GM18502 (cell line): ENCODE results near the gene PTPN23.

ENCODE experiments used
- ATAC-seq: cut with Tn5 transposase; IDR thresholded peaks from one replicate; pipeline ENCODE4 v1.9.1; 2021; ENCODE audit warnings: mild to moderate bottlenecking; ENCODE audit not compliant: unreplicated experiment, poor library complexity

Gene PTPN23

DNA sequence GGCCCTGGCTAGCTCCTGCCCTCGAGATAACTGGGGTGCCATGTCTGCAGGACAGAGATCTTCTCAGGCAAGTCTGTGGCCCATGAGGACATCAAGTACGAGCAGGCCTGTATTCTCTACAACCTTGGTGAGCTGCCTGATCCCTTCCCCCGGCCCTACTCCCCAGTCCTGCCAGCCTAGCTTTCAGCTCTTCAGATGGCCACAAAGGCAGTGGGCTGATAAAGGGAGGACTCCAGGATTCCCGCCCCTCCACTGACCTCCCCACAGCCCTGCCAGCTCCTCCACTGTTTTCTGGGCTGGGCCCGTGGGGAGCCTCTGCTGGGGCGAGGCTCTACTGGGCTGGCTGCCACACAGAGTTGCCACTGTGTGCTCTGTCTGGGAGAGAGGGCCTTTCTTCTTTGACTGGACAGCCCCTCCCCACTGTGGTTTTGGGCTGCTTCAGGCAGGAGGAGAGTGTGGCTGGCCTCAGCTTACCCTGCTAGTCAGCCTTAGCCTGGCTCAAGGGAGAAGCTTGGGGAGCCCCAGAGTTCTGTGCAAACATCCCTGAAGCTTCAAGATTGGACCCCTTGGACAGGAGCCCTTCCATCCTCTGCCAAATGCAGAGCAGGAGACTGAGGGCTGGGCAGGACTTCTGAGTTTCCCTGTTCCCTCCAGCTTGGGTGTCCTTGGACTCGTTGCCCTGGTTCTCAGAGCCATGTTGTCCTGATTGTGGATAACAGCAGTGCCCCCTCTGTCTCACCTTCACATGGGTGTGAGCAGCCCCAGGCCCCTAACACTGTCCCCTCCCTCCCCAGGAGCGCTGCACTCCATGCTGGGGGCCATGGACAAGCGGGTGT lies 24.4 kb downstream of the PTPN23 start:
- no peak for ATAC-seq

DNA sequence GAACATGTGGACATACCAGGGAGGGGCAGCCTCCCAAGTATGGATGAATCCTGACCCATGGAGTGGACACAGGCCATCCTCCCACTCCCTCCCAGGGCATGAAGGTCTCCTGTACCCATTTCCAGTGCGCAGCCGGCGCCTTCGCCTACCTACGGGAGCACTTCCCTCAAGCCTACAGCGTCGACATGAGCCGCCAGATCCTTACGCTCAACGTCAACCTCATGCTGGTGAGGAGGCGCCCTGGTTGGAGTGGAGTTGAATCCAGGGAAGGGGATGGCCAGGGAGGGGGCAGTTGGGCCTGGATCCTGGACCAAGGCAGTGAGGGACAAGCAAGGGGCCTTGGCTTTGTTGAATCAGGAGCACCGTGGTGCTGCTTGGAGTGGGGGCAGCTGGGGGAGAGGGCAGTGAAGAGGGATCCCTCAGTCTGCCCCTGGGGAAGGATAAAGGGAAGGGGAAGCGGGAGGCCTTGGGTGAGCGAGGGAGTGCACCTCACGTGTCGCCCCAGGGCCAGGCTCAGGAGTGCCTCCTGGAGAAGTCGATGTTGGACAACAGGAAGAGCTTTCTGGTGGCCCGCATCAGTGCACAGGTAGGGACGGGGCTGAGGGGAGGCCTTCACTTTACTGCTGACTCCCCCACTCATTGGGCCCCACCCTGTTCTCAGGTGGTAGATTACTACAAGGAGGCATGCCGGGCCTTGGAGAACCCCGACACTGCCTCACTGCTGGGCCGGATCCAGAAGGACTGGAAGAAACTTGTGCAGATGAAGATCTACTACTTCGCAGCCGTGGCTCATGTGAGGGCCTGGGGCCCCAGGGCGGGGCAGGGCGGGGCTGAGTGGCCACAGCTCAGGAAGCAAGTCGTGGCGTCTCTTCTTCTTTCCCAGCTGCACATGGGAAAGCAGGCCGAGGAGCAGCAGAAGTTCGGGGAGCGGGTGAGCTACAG lies 25.3 kb downstream of the PTPN23 start:
- no peak for ATAC-seq

DNA sequence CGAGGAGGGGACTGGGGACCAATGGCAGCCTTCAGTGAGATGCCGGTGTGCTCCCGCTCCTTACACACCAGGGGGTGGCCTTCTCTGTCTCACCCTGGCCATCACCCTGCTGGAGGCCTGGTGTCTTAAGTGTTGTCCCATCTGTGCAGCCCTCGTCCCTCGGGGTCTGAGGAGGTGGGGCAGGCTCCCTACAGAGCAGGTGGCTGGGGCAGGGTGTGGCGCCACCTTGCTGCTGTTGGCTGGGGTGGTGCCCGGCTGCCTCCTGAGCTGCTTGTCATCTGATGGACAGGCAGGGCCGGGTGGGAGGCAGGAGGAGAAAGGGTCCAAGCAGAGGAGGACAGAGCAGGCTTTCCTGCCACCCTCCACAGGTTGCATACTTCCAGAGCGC lies 25.9 kb downstream of the PTPN23 start:
- no peak for ATAC-seq

DNA sequence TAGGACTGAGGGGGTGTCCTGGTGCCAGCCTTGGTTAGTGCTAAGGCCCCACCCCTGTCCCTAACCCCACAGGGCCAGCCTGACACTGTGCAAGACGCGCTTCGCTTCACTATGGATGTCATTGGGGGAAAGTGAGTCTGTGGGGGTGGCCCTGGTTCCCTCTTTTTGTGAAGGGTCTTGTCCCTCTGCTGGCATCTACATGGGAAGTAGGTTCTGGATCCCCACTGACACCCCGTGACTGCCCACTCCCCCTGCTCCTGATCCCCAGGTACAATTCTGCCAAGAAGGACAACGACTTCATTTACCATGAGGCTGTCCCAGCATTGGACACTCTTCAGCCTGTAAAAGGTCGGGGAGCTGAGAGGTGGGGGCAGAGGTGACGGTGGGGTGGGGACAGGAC lies 26.4 kb downstream of the PTPN23 start:
- ATAC-seq, result no peak

DNA sequence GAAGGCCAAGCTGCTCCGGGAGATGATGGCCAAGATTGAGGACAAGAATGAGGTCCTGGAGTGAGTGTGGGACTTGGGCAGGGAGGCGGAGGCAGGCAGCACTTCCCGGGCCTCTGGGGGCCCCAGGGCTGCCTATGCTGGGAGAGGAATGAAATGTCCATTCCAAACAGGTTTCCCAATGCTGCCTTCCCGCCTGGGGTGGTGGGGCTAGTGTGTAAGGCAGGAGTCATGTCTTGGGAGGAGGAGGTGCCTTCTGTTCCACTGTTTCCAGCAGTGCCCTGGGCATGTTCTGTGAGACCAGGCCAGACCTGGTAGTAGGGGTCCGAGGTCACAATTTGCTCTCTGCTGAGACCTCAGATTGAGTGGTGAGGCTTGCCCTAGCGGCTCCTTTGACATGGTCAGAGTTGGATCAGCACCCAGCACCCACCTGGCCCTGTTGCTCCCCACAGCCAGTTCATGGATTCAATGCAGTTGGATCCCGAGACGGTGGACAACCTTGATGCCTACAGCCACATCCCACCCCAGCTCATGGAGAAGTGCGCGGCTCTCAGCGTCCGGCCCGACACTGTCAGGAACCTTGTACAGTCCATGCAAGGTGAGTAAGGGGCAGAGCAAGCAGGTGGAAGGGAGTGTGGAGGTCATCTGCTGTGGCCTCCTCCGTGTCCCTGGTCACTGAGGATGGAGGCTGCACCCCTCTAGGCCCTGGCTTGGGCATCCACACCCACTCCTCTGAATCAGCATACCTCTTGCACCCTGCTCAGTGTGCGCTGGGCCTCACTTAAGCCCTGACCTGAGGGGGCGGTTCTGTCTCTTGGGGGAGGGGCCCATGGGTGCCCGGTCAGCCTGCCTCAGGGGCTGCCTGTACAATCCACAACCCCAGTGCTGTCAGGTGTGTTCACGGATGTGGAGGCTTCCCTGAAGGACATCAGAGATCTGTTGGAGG lies 27.3 kb downstream of the PTPN23 start:
- no peak for ATAC-seq

DNA sequence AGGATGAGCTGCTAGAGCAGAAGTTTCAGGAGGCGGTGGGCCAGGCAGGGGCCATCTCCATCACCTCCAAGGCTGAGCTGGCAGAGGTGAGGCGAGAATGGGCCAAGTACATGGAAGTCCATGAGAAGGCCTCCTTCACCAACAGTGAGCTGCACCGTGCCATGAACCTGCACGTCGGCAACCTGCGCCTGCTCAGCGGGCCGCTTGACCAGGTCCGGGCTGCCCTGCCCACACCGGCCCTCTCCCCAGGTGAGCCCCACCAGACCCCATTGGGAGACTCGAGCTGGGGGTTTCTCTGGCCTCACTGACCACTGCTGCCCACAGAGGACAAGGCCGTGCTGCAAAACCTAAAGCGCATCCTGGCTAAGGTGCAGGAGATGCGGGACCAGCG lies 28.0 kb downstream of the PTPN23 start:
- ATAC-seq, result no peak

DNA sequence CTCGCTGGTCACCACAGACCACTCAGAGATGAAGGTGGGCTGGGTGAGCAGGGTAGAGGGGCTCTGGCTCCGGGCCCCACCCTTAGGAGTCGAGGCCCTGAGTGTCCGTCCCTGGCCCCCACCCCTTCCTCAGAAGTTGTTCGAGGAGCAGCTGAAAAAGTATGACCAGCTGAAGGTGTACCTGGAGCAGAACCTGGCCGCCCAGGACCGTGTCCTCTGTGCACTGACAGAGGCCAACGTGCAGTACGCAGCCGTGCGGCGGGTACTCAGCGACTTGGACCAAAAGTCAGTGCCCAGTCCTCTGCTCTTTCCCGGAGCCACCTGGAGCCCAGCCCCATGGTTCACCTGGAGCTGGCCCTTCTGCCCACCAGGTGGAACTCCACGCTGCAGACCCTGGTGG lies 28.5 kb downstream of the PTPN23 start:
- no peak for ATAC-seq

DNA sequence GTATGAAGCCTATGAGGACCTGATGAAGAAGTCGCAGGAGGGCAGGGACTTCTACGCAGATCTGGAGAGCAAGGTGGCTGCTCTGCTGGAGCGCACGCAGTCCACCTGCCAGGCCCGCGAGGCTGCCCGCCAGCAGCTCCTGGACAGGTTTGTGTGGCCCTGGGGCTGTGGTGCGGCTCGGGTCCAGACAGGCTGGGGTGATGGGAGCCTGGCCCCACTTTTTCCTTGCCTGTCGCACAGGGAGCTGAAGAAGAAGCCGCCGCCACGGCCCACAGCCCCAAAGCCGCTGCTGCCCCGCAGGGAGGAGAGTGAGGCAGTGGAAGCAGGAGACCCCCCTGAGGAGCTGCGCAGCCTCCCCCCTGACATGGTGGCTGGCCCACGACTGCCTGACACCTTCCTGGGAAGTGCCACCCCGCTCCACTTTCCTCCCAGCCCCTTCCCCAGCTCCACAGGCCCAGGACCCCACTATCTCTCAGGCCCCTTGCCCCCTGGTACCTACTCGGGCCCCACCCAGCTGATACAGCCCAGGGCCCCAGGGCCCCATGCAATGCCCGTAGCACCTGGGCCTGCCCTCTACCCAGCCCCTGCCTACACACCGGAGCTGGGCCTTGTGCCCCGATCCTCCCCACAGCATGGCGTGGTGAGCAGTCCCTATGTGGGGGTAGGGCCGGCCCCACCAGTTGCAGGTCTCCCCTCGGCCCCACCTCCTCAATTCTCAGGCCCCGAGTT lies 29.0 kb downstream of the PTPN23 start:
- no peak for ATAC-seq

DNA sequence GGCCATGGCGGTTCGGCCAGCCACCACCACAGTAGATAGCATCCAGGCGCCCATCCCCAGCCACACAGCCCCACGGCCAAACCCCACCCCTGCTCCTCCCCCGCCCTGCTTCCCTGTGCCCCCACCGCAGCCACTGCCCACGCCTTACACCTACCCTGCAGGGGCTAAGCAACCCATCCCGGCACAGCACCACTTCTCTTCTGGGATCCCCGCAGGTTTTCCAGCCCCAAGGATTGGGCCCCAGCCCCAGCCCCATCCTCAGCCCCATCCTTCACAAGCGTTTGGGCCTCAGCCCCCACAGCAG lies 29.5 kb downstream of the PTPN23 start:
- ATAC-seq, result no peak

DNA sequence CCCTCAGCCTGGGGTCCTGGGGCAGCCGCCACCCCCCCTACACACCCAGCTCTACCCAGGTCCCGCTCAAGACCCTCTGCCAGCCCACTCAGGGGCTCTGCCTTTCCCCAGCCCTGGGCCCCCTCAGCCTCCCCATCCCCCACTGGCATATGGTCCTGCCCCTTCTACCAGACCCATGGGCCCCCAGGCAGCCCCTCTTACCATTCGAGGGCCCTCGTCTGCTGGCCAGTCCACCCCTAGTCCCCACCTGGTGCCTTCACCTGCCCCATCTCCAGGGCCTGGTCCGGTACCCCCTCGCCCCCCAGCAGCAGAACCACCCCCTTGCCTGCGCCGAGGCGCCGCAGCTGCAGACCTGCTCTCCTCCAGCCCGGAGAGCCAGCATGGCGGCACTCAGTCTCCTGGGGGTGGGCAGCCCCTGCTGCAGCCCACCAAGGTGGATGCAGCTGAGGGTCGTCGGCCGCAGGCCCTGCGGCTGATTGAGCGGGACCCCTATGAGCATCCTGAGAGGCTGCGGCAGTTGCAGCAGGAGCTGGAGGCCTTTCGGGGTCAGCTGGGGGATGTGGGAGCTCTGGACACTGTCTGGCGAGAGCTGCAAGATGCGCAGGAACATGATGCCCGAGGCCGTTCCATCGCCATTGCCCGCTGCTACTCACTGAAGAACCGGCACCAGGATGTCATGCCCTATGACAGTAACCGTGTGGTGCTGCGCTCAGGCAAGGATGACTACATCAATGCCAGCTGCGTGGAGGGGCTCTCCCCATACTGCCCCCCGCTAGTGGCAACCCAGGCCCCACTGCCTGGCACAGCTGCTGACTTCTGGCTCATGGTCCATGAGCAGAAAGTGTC lies 30.2 kb downstream of the PTPN23 start:
- no peak for ATAC-seq

DNA sequence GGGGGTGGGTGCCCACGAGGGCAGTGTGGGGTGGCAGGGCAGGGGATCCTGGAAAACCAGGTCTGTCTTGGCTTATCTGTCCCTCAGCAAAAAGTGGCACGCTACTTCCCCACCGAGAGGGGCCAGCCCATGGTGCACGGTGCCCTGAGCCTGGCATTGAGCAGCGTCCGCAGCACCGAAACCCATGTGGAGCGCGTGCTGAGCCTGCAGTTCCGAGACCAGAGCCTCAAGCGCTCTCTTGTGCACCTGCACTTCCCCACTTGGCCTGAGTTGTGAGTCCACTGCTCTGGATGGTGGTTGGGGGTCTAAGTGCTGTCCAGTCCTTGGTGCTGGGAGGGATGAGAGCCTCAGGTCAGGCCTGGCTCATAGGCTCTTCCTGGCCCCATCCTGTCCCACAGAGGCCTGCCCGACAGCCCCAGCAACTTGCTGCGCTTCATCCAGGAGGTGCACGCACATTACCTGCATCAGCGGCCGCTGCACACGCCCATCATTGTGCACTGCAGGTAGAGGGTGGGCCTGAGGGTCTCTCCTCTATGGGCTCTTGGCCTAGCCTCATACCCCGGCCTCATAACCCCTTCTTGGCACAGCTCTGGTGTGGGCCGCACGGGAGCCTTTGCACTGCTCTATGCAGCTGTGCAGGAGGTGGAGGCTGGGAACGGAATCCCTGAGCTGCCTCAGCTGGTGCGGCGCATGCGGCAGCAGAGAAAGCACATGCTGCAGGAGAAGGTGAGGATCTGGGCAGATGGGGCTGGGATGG lies 31.1 kb downstream of the PTPN23 start:
- ATAC-seq, result no peak

DNA sequence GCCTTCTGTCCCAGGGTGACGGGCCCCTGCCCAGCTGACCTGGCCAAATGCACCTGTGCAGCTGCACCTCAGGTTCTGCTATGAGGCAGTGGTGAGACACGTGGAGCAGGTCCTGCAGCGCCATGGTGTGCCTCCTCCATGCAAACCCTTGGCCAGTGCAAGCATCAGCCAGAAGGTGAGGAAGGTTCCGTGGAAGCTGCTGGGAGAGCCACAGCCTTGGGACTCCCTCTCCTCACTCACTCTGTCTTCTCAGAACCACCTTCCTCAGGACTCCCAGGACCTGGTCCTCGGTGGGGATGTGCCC lies 31.6 kb downstream of the PTPN23 start:
- ATAC-seq, result no peak

DNA sequence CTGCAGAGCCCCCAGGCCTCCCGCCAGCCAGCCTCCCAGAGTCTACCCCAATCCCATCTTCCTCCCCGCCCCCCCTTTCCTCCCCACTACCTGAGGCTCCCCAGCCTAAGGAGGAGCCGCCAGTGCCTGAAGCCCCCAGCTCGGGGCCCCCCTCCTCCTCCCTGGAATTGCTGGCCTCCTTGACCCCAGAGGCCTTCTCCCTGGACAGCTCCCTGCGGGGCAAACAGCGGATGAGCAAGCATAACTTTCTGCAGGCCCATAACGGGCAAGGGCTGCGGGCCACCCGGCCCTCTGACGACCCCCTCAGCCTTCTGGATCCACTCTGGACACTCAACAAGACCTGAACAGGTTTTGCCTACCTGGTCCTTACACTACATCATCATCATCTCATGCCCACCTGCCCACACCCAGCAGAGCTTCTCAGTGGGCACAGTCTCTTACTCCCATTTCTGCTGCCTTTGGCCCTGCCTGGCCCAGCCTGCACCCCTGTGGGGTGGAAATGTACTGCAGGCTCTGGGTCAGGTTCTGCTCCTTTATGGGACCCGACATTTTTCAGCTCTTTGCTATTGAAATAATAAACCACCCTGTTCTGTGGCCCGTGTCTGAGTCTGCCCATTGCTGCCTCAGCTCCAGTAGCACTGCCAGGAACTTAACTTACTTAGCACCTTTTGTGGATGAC lies 32.2 kb downstream of the PTPN23 start:
- ATAC-seq, result no peak

DNA sequence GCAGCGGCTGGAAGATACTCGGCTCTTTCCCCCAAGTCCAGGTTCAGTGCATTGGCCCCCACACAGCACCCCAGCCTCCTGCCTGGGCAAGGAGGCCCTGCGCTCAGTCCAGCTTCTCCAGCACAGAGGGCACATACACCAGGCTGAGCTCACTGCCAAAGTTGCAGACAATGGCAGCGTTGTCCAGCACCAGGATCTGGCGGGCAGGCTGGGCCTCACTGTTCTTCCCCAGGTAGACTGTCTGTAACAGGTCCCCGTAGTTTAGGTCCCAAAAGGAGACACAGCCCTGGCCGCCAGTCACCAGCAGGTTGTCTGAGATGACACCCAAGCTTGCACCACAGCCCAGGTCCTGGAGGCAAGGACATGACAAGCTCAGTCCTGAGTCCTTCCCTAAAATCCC lies 32.9 kb downstream of the PTPN23 start:
- ATAC-seq, result no peak

DNA sequence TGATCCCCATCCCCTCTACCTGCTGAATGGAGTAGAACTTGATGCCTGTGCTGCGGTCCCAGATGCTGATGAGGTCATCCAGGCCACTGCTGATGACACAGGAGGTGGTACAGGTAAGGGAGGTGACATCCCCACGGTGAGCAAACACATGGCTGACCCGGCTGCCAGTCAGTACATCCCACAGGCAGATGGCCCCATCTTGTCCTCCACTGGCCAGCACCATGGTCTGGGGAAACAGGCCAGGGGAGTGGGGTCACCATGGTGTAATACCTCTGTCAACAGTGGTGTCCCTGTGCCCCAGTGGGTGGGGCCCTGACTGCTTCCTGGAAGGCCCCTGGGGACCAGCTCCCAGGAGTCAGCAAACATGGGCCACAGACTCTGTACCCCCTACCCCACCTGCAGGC lies 33.3 kb downstream of the PTPN23 start:
- no peak for ATAC-seq

DNA sequence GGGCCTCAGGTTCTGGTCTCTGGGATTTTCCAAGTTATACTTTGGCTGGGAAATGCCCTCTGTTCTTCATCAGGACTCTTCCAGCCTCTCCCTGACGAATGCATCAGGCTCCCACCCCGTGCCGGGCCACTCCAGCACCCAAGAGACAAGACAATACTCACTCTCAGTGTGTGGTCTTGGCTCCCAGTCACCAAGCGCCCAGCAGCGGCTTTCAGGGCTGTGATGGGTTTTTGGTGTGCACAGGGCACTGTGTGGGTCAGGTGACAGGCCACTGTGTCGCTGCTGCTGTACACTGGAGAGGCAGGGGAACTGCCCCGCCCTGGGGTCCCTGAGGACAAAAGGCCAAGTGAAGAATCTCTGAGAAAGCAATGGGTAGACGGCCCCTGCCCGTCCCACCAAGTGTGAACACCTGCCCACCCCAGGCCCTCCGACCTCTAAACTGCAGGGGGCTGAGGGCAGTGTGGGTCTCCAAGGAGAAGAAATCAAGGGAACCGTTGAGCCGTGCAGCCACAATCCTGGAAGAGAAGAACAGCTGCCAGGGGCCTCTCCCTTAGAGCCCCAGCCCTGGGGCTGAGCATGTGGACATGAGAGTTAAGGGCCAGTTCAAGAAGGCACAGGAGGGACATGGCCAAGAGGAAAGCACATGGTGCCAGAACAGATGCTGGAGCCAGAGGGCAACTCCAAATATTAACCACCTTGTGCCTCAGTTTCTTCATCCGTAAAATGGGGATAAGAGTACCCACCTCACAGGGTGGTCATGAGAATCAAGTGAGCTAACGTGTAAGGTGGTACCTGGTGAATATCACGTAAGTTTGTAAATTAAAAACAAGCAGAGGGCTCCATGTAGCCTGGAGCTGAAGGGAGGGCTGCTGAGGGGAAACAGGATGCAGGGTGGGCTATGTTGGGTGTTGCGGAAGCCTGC lies 34.1 kb downstream of the PTPN23 start:
- no peak for ATAC-seq

DNA sequence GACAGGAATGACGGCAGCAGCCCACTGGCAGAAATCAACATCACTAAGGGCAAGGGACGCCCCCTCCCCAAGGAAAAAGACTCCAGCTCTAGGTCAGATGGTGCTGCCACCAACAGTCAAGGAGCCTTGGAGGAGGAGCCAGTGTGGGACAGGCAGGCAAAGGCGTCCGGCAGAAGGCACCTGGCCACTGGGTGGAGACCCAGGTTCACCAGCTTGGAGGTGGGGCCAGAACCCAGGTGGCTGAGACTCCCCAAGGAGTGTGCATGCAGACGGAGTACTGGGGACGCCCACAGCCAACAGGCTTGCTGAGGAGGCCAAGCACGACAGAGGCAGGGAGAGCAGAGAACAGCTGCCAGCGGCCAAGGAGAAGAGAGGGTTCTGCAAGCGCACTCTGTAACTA lies 35.2 kb downstream of the PTPN23 start:
- ATAC-seq, result no peak
